ENCODE measurements around the gene CFAP46.

CFAP46 gene

GRCh38 chr10:132921086-132921485 is 21.3 kb downstream of the CFAP46 start:
- Histone ChIP-seq H3K9me3 (ENCODE audit: severe bottlenecking) (no peaks in the 10 kb centered on the region), H3K4me3 (ENCODE audit: low read depth, low read length) (no peak overlapping the region), H3K27ac (no peak overlapping the region), H3K36me3 (no peaks in the 10 kb centered on the region), H3K27me3 (ENCODE audit: insufficient read depth, low read depth, severe bottlenecking) (no peaks in the 10 kb centered on the region)
- no peak for TF ChIP-seq CTCF (IDR thresholded peaks at IDR 0.05; ENCODE audit: low read depth, low read length)
- DNase-seq, result no peak

- no peak for TF ChIP-seq CTCF (IDR thresholded peaks at IDR 0.05; ENCODE audit: low read depth, low read length)
- H3K27me3 ChIP-seq (ENCODE audit: insufficient read depth, low read depth, severe bottlenecking), result no peaks in the 10 kb centered on the region
- DNase-seq, result no peak
- no peaks in the 10 kb centered on the region for H3K9me3 ChIP-seq (ENCODE audit: severe bottlenecking)
- H3K27ac ChIP-seq, result no peak overlapping the region
- H3K4me3 ChIP-seq (ENCODE audit: low read depth, low read length), result no peak overlapping the region
- no peaks in the 10 kb centered on the region for H3K36me3 ChIP-seq
Measured at GRCh38 chr10:132920101-132920925, 22.1 kb downstream of the CFAP46 start.

- no peak overlapping the region for H3K4me3 ChIP-seq (ENCODE audit: low read depth, low read length)
- TF ChIP-seq CTCF (IDR thresholded peaks at IDR 0.05; ENCODE audit: low read depth, low read length), result no peak
- DNase-seq, result no peak
- no peak overlapping the region for H3K27ac ChIP-seq
- H3K9me3 ChIP-seq (ENCODE audit: severe bottlenecking), result no peaks in the 10 kb centered on the region
- no peaks in the 10 kb centered on the region for H3K27me3 ChIP-seq (ENCODE audit: insufficient read depth, low read depth, severe bottlenecking)
- H3K36me3 ChIP-seq, result no peaks in the 10 kb centered on the region
Measured at GRCh38 chr10:132919374-132920100, 22.8 kb downstream of the CFAP46 start.

GRCh38 chr10:132918617-132919373 is 23.6 kb downstream of the CFAP46 start:
- Histone ChIP-seq H3K4me3 (ENCODE audit: low read depth, low read length) (no peak overlapping the region), H3K9me3 (ENCODE audit: severe bottlenecking) (no peaks in the 10 kb centered on the region), H3K27ac (no peak overlapping the region), H3K36me3 (no peaks in the 10 kb centered on the region), H3K27me3 (ENCODE audit: insufficient read depth, low read depth, severe bottlenecking) (no peaks in the 10 kb centered on the region)
- TF ChIP-seq CTCF (IDR thresholded peaks at IDR 0.05; ENCODE audit: low read depth, low read length), result no peak
- DNase-seq, result no peak

- no peak for TF ChIP-seq CTCF (IDR thresholded peaks at IDR 0.05; ENCODE audit: low read depth, low read length)
- H3K27me3 ChIP-seq (ENCODE audit: insufficient read depth, low read depth, severe bottlenecking), result no peaks in the 10 kb centered on the region
- H3K9me3 ChIP-seq (ENCODE audit: severe bottlenecking), result no peaks in the 10 kb centered on the region
- no peak overlapping the region for H3K27ac ChIP-seq
- no peak for DNase-seq
- no peaks in the 10 kb centered on the region for H3K36me3 ChIP-seq
- H3K4me3 ChIP-seq (ENCODE audit: low read depth, low read length), result no peak overlapping the region
Measured at GRCh38 chr10:132918264-132918616, 24.1 kb downstream of the CFAP46 start.
